Psoas muscle (tissue), 8 donors: Measurements from ENCODE around the gene NOTCH4. TPM values are rescaled to one million over a fixed set of nuclear protein-coding genes. Genes with fewer than 3 reads are reported as not detected.

ENCODE experiments used
- ATAC-seq, 4 donors: fragments of 200-7000 bp; cut with Tn5 transposase; one replicate each; pipeline ENCODE4 v1.9.1; 2020; ENCODE audit warnings: moderate library complexity in 3 of 4, mild to moderate bottlenecking in 2 of 4
- DNase-seq, 2 donors: peaks; one replicate each; pipeline ENCODE4 v3.0.0-alpha.2; 2020
- H3K27ac ChIP-seq: fragments of 200-600 bp; one replicate; pipeline ENCODE4 v1.8.0; 2022
- H3K27me3 ChIP-seq, 3 donors: fragments of 200-600 bp in 1 of 3; one replicate each; pipeline versions ENCODE4 v1.6.1 to v1.8.0; 2013 to 2022; ENCODE audit warnings: low read length in 2 of 3, mild to moderate bottlenecking in 2 of 3, moderate library complexity in 1 of 3; ENCODE audit not compliant: insufficient read depth in 3 of 3
- H3K36me3 ChIP-seq, 2 donors: fragments of 200-600 bp in 1 of 2; one replicate each; pipeline versions ENCODE4 v1.6.1 to v1.8.0; 2013 to 2022; ENCODE audit warnings: low read depth in 1 of 2, mild to moderate bottlenecking in 1 of 2, moderate library complexity in 1 of 2; ENCODE audit not compliant: insufficient read depth in 1 of 2
- H3K4me1 ChIP-seq: fragments of 200-600 bp; one replicate; pipeline ENCODE4 v1.8.0; 2022
- H3K4me3 ChIP-seq: fragments of 200-600 bp; one replicate; pipeline ENCODE4 v1.8.0; 2022; ENCODE audit warnings: mild to moderate bottlenecking
- H3K9me3 ChIP-seq: fragments of 200-600 bp; one replicate; pipeline ENCODE4 v1.8.0; 2022
- CTCF ChIP-seq: fragments of 200-600 bp; IDR thresholded peaks from one replicate; pipeline ENCODE4 v1.8.0; 2022; ENCODE audit warnings: antibody characterized with exemption
- WGBS, 3 donors: extraction: QIAGEN DNeasy Blood & Tissue Kit; methylation state at CpG; one replicate each; pipeline versions ENCODE4 v1.1.6 to v1.1.7; 2013; 5-methylcytosine and 5-hydroxymethylcytosine counted together
- intact Hi-C, 2 donors: fragments of 100-400 bp; cut with DNase I; formaldehyde crosslinking; loops; one replicate each; pipeline versions ENCODE4 v1.11.0 to v1.14.2; 2022
- polyA plus RNA-seq, 3 donors: library from polyadenylated mRNA; stranded (reverse); fragments of 200-250 nt; gene quantifications; one replicate each; pipeline ENCODE4 v1.2.3, GENCODE V29; 2013
- total RNA-seq, 4 donors: library from RNA; stranded (reverse); fragmentation: NEBNext Ultra II Directional in 2 of 4; extraction: Animal tissue kit (Norgen Biotek cat#: 25700) in 2 of 4; gene quantifications; one replicate each; pipeline versions ENCODE4 v1.2.1 to v1.2.4, GENCODE V29; 2021 to 2023
- donor health status: healthy with polysubstance abuse.
- donor health status: DM: no; HTN: no; CAD: no; lungs with moderate emphysema.
- donor health status: Bipolar disorder and iron deficiency.
- donor health status: healthy.
- donor health status: DM: yes; HTN: yes; CAD: no.
- donor health status: DM: no; HTN: no; CAD: no.
- donor health status: DM: no; HTN: no; CAD: no.
- donor health status: DM: yes; HTN: yes; CAD: no.

The NOTCH4 gene
- total and polyA plus RNA-seq, 7 donors = 9.7 to 19.5 (median 12.6) TPM

GRCh38 chr6:32255199-32256153, 31.6 kb upstream of the NOTCH4 start:
- Histone ChIP-seq H3K36me3 (no peaks in the 10 kb centered on the region), H3K9me3 (no peaks in the 10 kb centered on the region), H3K27me3 (peaks cover 0 to 15% (median 0%) of the 10 kb centered on the region in 3 donors), H3K27ac (peak overlapping the region; percentile 71), H3K4me1 (peaks cover 3% of the 10 kb centered on the region), H3K4me3 (peak overlapping the region; percentile 45)
- ATAC-seq (peak; percentile 88 to 97 (median 92)), DNase-seq (peak; percentile 72 to 80)
- TF ChIP-seq CTCF = peak; percentile 65
- intact Hi-C loops = loop anchor here in 1 of 2 donors (10.0 kb wide), 1 partner anchor 139 kb away; no protein-coding TSS in a partner anchor
- WGBS, 3 donors = 3 to 8% (median 7%) methylated on average over 29 to 30 of the region's 30 CpGs

- Histone ChIP-seq H3K27me3 (peaks cover 0 to 15% (median 0%) of the 10 kb centered on the region in 3 donors), H3K36me3 (no peaks in the 10 kb centered on the region), H3K4me1 (peaks cover 3% of the 10 kb centered on the region), H3K4me3 (peak overlapping the region; percentile 45), H3K9me3 (no peaks in the 10 kb centered on the region), H3K27ac (peak overlapping the region; percentile 71)
- DNase-seq (no peak), ATAC-seq (peak in 2 of 4 donors; percentile 27 to 38)
- WGBS, 3 donors = 11 to 21% (median 20%) methylated on average over 11 to 12 of the region's 12 CpGs
- TF ChIP-seq CTCF = no peak
- intact Hi-C loops = loop anchor here in 1 of 2 donors (10.0 kb wide), 1 partner anchor 140 kb away; no protein-coding TSS in a partner anchor
Observed at GRCh38 chr6:32254761-32255198, 30.9 kb upstream of the NOTCH4 start.

- 54 to 70% (median 55%) methylated on average over 2 of the region's 2 CpGs for WGBS, 3 donors
- intact Hi-C loops = loop anchor here in 1 of 2 donors (10.0 kb wide), 1 partner anchor 142 kb away; no protein-coding TSS in a partner anchor
- ATAC-seq (no peak), DNase-seq (no peak)
- Histone ChIP-seq H3K27me3 (peaks cover 0 to 13% (median 0%) of the 10 kb centered on the region in 3 donors), H3K4me1 (peaks cover 3% of the 10 kb centered on the region), H3K9me3 (no peaks in the 10 kb centered on the region), H3K4me3 (no peak overlapping the region), H3K27ac (no peak overlapping the region), H3K36me3 (no peaks in the 10 kb centered on the region)
- no peak for TF ChIP-seq CTCF
Observed at GRCh38 chr6:32252331-32253009, 28.6 kb upstream of the NOTCH4 start.

- H3K4me3 ChIP-seq = no peak overlapping the region
- H3K27me3 ChIP-seq = no peaks in the 10 kb centered on the region
- intact Hi-C loops = loop anchor here (5.0 kb wide), 2 partner anchors 453 to 548 kb away; no protein-coding TSS in a partner anchor
- DNase-seq (no peak), ATAC-seq (no peak)
- 90 to 93% (median 92%) methylated on average over 2 of the region's 2 CpGs for WGBS, 3 donors
- no peak overlapping the region for H3K27ac ChIP-seq
- H3K36me3 ChIP-seq = no peaks in the 10 kb centered on the region
- no peaks in the 10 kb centered on the region for H3K9me3 ChIP-seq
- no peak for TF ChIP-seq CTCF
- peaks cover 3% of the 10 kb centered on the region for H3K4me1 ChIP-seq
Observed at GRCh38 chr6:32249262-32249661, 25.4 kb upstream of the NOTCH4 start.
